Parathyroid adenoma (tissue), 2 donors: ENCODE results near the gene RPH3AL.
"Not testable (repeated sequence)": the region's sequence is repeated elsewhere in the genome, so short reads cannot be mapped to it uniquely, and the experiment has no call there.

ENCODE experiments used
- H2AFZ ChIP-seq: fragments of 300-600 bp; sonication (generic); one replicate; pipeline ENCODE4 v1.7.0; 2017; ENCODE audit warnings: antibody characterized with exemption, mild to moderate bottlenecking
- H3K27ac ChIP-seq: fragments of 300-600 bp; sonication (generic); one replicate; pipeline ENCODE4 v1.7.0; 2017
- H3K27me3 ChIP-seq: fragments of 300-600 bp; sonication (generic); one replicate; pipeline ENCODE4 v1.7.0; 2017; ENCODE audit warnings: low read length; ENCODE audit not compliant: control insufficient read depth, insufficient read depth
- H3K36me3 ChIP-seq: fragments of 300-600 bp; sonication (generic); one replicate; pipeline ENCODE4 v1.7.0; 2017; ENCODE audit warnings: low read length; ENCODE audit not compliant: control insufficient read depth, insufficient read depth
- H3K4me1 ChIP-seq: fragments of 300-600 bp; sonication (generic); one replicate; pipeline ENCODE4 v1.7.0; 2017; ENCODE audit warnings: control low read depth
- H3K4me2 ChIP-seq: fragments of 300-600 bp; sonication (generic); one replicate; pipeline ENCODE4 v1.7.0; 2017; ENCODE audit warnings: low read length
- H3K4me3 ChIP-seq: fragments of 300-600 bp; sonication (generic); one replicate; pipeline ENCODE4 v1.7.0; 2017; ENCODE audit warnings: low read depth, low read length
- H3K79me2 ChIP-seq: fragments of 300-600 bp; sonication (generic); one replicate; pipeline ENCODE4 v1.7.0; 2017; ENCODE audit warnings: control low read depth
- H3K9ac ChIP-seq: fragments of 300-600 bp; sonication (generic); one replicate; pipeline ENCODE4 v1.7.0; 2017; ENCODE audit warnings: mild to moderate bottlenecking
- H3K9me3 ChIP-seq: fragments of 300-600 bp; sonication (generic); one replicate; pipeline ENCODE4 v1.7.0; 2017; ENCODE audit warnings: low read length; ENCODE audit not compliant: control insufficient read depth
- CTCF ChIP-seq: fragments of 300-600 bp; sonication (generic); IDR thresholded peaks from one replicate; pipeline ENCODE4 v1.7.0; 2017; ENCODE audit warnings: antibody characterized with exemption, mild to moderate bottlenecking
- donor health status: primary hyperparathyroidism.

Gene RPH3AL

GRCh38 chr17:219696-220095 lies 132.9 kb downstream of the RPH3AL start:
- H3K27me3 ChIP-seq: no peaks in the 10 kb centered on the region
- H2AFZ ChIP-seq: no peak overlapping the region
- no peak overlapping the region for H3K9ac ChIP-seq
- H3K79me2 ChIP-seq: peaks cover 2% of the 10 kb centered on the region
- H3K9me3 ChIP-seq: no peaks in the 10 kb centered on the region
- H3K27ac ChIP-seq: no peak overlapping the region
- TF ChIP-seq CTCF: no peak
- no peak overlapping the region for H3K4me2 ChIP-seq
- H3K4me3 ChIP-seq: no peak overlapping the region
- no peaks in the 10 kb centered on the region for H3K36me3 ChIP-seq
- H3K4me1 ChIP-seq: no peaks in the 10 kb centered on the region

GRCh38 chr17:218432-219110 lies 134.0 kb downstream of the RPH3AL start:
- Histone ChIP-seq H3K4me1 (no peaks in the 10 kb centered on the region), H3K79me2 (peaks cover 2% of the 10 kb centered on the region), H2AFZ (no peak overlapping the region), H3K27me3 (no peaks in the 10 kb centered on the region), H3K27ac (no peak overlapping the region), H3K4me3 (no peak overlapping the region), H3K4me2 (no peak overlapping the region), H3K36me3 (no peaks in the 10 kb centered on the region), H3K9ac (no peak overlapping the region), H3K9me3 (no peaks in the 10 kb centered on the region)
- TF ChIP-seq CTCF: no peak

- Histone ChIP-seq H3K36me3 (no peaks in the 10 kb centered on the region), H3K4me2 (no peak overlapping the region), H3K9ac (no peak overlapping the region), H3K4me3 (no peak overlapping the region), H3K79me2 (peaks cover 2% of the 10 kb centered on the region), H3K9me3 (no peaks in the 10 kb centered on the region), H2AFZ (peak overlapping the region; percentile 81), H3K27ac (no peak overlapping the region), H3K27me3 (no peaks in the 10 kb centered on the region), H3K4me1 (no peaks in the 10 kb centered on the region)
- no peak for TF ChIP-seq CTCF
These were observed 136.0 kb downstream of the RPH3AL start for GRCh38 chr17:216625-217024.

GRCh38 chr17:215563-216478 lies 136.8 kb downstream of the RPH3AL start:
- peak overlapping the region; percentile 32 for H3K27ac ChIP-seq

GRCh38 chr17:214881-215331 lies 137.7 kb downstream of the RPH3AL start:
- Histone ChIP-seq H3K9ac (no peak overlapping the region), H3K9me3 (no peaks in the 10 kb centered on the region), H3K4me2 (no peak overlapping the region), H2AFZ (peak overlapping the region; percentile 89), H3K27me3 (no peaks in the 10 kb centered on the region), H3K36me3 (no peaks in the 10 kb centered on the region), H3K4me1 (no peaks in the 10 kb centered on the region), H3K4me3 (no peak overlapping the region), H3K27ac (no peak overlapping the region), H3K79me2 (peaks cover 2% of the 10 kb centered on the region)
- TF ChIP-seq CTCF: no peak

More at GRCh38 chr17:215563-216478, 136.8 kb downstream of the RPH3AL start:
- H2AFZ ChIP-seq: peak overlapping the region; percentile 89
- H3K4me3 ChIP-seq, H3K36me3 ChIP-seq, H3K9me3 ChIP-seq, H3K79me2 ChIP-seq, H3K4me1 ChIP-seq, H3K27me3 ChIP-seq, H3K9ac ChIP-seq, H3K4me2 ChIP-seq: not testable (repeated sequence)
